GM19467 (cell line): Measurements from ENCODE around the gene SMAD5.

Source experiments
- ATAC-seq: cut with Tn5 transposase; IDR thresholded peaks from one replicate; pipeline ENCODE4 v1.9.1; 2021; ENCODE audit warnings: mild to moderate bottlenecking, moderate library complexity; ENCODE audit not compliant: unreplicated experiment

The SMAD5 gene

DNA sequence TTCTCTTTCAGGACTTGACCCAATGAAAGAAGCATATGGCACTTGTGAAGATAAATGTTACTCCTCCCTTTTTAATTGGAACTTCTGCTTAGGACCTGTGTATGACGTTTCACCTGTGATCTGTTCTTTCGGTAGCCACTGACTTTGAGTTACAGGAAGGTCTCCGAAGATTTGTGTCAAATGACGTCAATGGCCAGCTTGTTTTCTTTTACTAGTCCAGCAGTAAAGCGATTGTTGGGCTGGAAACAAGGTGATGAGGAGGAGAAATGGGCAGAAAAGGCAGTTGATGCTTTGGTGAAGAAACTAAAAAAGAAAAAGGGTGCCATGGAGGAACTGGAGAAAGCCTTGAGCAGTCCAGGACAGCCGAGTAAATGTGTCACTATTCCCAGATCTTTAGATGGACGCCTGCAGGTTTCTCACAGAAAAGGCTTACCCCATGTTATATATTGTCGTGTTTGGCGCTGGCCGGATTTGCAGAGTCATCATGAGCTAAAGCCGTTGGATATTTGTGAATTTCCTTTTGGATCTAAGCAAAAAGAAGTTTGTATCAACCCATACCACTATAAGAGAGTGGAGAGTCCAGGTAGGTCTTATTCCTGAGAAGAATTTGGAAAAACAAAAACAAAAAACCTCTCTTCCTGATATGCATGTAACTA lies 21.1 kb downstream of the SMAD5 start:
- no peak for ATAC-seq

DNA sequence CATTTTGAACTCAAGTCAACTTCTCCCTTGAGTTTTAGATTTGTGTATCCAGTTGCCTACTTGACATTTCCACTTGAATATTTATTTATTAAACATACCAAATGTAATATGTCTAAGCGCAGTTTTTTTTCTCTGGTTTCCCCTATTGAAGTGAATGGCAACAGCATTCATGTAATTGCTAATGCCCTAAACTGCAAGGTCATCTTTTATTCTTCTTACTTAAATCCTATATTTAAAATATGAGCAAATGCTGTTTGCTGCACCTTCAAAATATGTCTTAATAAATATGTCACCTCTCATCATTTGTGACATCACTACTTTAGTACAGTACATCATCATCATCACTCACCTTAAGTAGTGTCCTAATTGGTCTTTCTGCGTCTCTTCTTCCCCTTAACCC lies 22.4 kb downstream of the SMAD5 start:
- no peak for ATAC-seq

DNA sequence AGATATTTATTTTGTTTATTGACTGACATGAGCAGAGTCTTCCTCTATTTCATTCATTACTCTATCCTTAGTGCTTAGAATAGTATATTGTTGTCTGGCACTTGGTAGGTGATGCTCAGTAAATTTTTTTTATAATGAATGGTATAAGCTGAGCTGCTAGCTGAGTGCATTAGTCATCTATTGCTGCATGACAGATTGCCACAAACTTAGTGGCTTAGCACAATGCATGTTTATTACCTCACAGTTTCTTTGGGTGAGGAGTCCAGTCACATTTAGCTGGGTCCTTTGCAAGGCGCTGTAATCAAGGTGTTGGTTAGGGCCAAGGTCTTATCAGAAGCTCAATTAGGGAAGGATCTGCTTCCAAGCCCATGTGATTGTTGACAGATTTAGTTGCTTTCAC lies 23.1 kb downstream of the SMAD5 start:
- ATAC-seq, result no peak

DNA sequence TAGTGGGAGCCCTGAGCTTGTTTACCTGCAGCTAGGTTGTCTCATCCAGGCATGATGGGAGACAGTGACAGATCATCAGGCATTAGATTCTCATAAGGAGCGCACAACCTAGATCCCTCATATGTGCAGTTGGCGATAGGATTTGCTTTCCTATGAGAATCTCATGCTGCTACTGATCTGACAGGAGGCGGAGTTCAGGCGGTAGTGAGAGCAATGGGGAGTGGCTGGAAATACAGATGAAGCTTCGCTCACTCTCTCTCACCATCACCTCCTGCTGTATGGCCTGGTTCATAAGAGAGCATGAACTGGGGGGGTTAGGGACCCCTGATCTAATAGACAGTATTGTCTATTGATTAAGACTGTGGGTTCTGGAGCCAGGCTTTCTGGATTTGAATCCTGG lies 24.9 kb downstream of the SMAD5 start:
- ATAC-seq, result no peak

DNA sequence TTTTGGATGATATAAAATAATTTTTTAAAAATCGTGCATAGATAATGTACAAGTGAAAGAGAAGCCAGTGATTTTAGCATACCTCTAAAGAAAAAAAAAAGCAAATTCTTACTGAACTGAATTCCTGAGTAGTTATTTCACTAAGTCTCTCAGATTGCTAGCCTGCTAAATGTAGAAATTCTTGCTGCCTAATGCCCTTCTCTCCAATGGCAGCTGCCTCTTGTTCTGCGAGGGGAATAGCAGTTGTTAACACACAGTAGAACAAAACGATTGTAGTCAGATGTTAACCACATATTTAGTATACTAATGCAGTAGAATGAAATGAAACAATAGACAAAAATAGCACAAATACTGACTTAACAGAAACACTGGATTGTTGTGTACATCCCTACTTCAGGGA lies 26.8 kb downstream of the SMAD5 start:
- no peak for ATAC-seq

GRCh38 chr5:136162008-136162407 lies 29.4 kb downstream of the SMAD5 start:
- no peak for ATAC-seq

DNA sequence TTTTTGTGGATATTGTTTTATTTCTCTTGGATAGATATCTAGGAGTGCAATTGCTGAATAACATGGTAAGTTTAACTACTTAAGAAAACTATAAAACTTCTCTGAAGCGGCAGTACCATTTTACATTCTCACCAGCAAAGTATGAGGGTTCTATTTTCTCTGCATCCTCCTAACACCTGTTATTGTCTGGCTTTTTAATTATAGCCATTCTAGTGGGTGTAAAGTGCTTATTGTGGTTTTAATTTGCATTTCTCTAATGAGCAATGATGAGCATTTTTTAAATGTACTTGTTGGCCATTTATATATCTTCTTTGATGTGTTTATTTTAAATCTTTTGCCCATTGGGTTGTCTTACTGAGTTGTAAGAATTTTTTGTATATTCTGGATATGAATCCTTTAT lies 31.6 kb downstream of the SMAD5 start:
- no peak for ATAC-seq

DNA sequence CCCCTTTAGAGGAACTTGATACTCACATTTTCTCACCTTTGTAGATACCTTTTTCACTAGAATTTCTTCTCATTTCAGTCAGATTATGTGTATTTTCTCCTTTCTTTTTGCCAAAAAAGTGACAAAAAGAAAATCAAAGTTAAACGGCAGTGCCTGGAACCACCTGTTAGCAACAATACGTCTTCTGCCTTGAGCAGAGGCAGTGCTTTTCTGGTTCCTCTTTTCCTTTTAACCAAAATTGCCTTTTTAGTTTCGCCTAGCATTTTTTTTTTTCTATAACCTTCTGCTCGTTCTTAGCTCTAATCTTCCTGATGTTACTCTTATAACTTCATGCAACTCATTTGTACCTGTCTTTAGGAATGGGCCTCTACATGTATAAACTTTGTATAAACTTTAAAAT lies 34.3 kb downstream of the SMAD5 start:
- no peak for ATAC-seq

- no peak for ATAC-seq
Observed at GRCh38 chr5:136169218-136169617, 36.6 kb downstream of the SMAD5 start.

DNA sequence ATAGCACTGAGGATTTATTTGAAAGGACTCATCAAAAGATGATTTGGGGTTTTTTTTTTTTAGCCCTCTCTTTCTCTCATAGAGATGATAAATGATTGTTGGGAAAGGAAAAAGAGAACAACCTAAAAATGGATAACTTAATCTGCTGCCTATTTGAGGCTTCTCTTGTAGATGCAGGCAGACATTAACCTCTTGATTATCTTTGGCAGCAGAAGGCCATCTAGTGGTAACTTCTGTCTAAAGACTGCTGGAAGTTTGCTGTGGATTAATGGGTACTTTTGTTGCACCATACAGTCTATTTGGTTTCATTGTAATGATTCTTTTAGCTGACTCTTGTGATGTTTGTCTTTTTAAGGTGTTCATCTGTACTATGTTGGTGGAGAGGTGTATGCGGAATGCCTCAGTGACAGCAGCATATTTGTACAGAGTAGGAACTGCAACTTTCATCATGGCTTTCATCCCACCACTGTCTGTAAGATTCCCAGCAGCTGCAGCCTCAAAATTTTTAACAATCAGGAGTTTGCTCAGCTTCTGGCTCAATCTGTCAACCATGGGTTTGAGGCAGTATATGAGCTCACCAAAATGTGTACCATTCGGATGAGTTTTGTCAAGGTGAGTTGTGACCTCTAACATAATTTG lies 41.5 kb downstream of the SMAD5 start:
- ATAC-seq, result peak; percentile 56

- no peak for ATAC-seq
Observed at GRCh38 chr5:136182618-136183017, 50.0 kb downstream of the SMAD5 start.

GRCh38 chr5:136185974-136186665 lies 53.5 kb downstream of the SMAD5 start:
- no peak for ATAC-seq

- no peak for ATAC-seq
Observed at GRCh38 chr5:136186796-136187195, 54.2 kb downstream of the SMAD5 start.

- no peak for ATAC-seq
Observed at GRCh38 chr5:136188859-136189258, 56.2 kb downstream of the SMAD5 start.

- ATAC-seq, result no peak
Observed at GRCh38 chr5:136190091-136190720, 57.6 kb downstream of the SMAD5 start.

- ATAC-seq, result no peak
Observed at GRCh38 chr5:136190904-136191303, 58.3 kb downstream of the SMAD5 start.

GRCh38 chr5:136191304-136192014 lies 58.8 kb downstream of the SMAD5 start:
- no peak for ATAC-seq

GRCh38 chr5:136192015-136192525 lies 59.4 kb downstream of the SMAD5 start:
- ATAC-seq, result no peak

- ATAC-seq, result no peak
Observed at GRCh38 chr5:136192526-136193321, 60.1 kb downstream of the SMAD5 start, which contains the start of gene SMIM32. SMIM32 (minus strand) TSS chr5:136193162; CDS start chr5:136192524, 638 bp downstream.

DNA sequence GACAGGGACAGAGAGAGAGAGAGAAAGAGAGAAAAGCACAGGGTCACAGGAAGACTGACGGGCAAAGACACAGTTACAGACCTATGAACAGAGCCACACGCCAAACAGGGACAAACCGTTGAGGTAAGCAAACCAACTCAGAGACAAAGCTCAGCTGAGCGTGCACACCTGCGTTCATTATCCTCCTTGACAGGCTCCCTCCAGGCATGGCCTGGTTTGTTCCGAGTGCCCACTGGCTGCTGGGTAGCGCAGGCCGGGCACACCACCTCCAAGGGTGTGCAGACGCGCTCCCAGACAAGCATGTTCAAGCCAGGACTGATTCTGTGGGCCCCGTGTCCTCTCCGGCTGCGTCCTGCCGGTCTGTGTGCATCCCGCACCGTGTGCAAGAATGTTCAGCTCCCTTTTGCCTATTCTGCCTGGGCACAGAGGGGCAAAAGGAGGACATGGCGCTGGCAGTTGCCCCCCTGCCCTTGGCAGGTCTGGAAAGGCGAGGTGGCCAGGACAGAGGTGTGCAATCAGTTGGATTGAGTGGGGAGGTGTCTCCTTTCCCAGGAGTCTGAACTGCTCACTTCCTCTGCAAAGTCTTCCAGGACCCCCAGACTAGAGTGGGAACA lies 60.8 kb downstream of the SMAD5 start:
- ATAC-seq, result no peak
